ENCODE data around the gene STXBP4. TPM values are rescaled to one million over a fixed set of nuclear protein-coding genes. Genes with fewer than 3 reads are reported as not detected.

The STXBP4 gene
- total RNA-seq, 1 experiment from 2014 or later = 12.0 TPM

DNA sequence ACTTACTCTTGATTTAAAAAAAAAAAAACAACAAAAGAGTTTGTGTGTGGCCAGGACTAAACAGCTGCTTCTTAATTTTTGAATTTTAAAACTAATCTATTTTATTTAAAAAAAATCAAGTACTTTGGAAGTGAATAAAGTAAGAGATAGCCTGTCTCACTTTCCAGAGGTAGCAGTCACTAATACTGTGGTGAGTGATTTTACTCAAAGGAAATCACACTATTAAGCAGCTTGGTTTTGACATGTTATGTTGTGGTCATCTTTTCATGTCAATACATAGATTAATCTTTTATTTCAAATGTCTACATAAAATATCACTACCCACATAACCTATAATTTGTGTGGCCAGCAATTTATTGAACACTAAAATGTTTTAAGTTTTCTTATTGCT, 194.0 kb downstream of the STXBP4 start:
- Histone ChIP-seq H3K27ac (no peak overlapping the region), H3K4me3 (no peak overlapping the region), H3K9me2 (ENCODE audit: insufficient read depth) (0 out of 2 replicates have a peak, but pooled peaks cover 7% of the 10 kb centered on the region), H2AFZ (no peak overlapping the region), H3K9me3 (ENCODE audit: insufficient read depth, low read depth) (no peaks in the 10 kb centered on the region), H3K4me2 (no peak overlapping the region), H3K4me1 (replicated peaks; ENCODE audit: insufficient read depth) (peaks cover 12% of the 10 kb centered on the region; the same call in 1 of the 2 replicates), H4K20me1 (ENCODE audit: insufficient read depth) (no peaks in the 10 kb centered on the region), H3K27me3 (ENCODE audit: insufficient read depth, low read depth) (no peaks in the 10 kb centered on the region), H3K36me3 (ENCODE audit: low read depth) (no peaks in the 10 kb centered on the region), H3F3A (ENCODE audit: insufficient read depth, low read depth) (0 out of 2 replicates have a peak, but pooled peaks cover 9% of the 10 kb centered on the region), H3K79me2 (ENCODE audit: low read depth) (no peaks in the 10 kb centered on the region)
- intact Hi-C loops (cut with micrococcal nuclease; ENCODE audit: unreplicated experiment) = no loop called here
- no TSS peak for BruUV-seq (replicated peaks)
- DNase-seq = no peak
- ChIA-PET POLR2A (ENCODE audit: unreplicated experiment) (no interaction called here), CTCF (no interaction called here)
- no peak for TF ChIP-seq EZH2 (IDR thresholded peaks at IDR 0.05; ENCODE audit: low read depth)
- TF ChIP-seq, protein P1, sequence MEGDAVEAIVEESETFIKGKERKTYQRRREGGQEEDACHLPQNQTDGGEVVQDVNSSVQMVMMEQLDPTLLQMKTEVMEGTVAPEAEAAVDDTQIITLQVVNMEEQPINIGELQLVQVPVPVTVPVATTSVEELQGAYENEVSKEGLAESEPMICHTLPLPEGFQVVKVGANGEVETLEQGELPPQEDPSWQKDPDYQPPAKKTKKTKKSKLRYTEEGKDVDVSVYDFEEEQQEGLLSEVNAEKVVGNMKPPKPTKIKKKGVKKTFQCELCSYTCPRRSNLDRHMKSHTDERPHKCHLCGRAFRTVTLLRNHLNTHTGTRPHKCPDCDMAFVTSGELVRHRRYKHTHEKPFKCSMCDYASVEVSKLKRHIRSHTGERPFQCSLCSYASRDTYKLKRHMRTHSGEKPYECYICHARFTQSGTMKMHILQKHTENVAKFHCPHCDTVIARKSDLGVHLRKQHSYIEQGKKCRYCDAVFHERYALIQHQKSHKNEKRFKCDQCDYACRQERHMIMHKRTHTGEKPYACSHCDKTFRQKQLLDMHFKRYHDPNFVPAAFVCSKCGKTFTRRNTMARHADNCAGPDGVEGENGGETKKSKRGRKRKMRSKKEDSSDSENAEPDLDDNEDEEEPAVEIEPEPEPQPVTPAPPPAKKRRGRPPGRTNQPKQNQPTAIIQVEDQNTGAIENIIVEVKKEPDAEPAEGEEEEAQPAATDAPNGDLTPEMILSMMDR (conservative IDR thresholded peaks at IDR 0.05) = no peak

DNA sequence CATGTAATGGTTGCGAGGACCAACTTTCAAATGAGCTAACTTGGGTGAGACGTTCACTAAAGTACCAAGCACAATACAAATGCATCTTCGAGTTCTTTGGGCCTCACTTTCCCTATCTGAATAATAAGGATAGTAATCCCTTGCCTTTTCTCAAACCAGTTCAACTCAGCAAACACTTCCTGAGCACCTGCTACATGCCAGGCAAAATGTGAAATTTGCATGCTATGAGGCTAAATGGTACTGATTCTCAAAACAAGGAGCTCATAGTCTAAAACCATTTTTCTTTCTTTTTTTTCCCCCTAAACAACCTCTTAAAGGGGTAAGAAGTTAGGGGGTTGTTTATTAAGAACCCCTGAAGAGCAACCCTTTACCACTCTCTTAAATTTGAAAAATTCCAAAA, 194.8 kb downstream of the STXBP4 start:
- no TSS peak for BruUV-seq (replicated peaks)
- ChIA-PET POLR2A (ENCODE audit: unreplicated experiment) (no interaction called here), CTCF (no interaction called here)
- Histone ChIP-seq H3K4me3 (no peak overlapping the region), H3K27me3 (ENCODE audit: insufficient read depth, low read depth) (no peaks in the 10 kb centered on the region), H3K9me3 (ENCODE audit: insufficient read depth, low read depth) (no peaks in the 10 kb centered on the region), H2AFZ (no peak overlapping the region), H4K20me1 (ENCODE audit: insufficient read depth) (no peaks in the 10 kb centered on the region), H3F3A (ENCODE audit: insufficient read depth, low read depth) (0 out of 2 replicates have a peak, but pooled peaks cover 9% of the 10 kb centered on the region), H3K36me3 (ENCODE audit: low read depth) (no peaks in the 10 kb centered on the region), H3K27ac (no peak overlapping the region), H3K4me2 (no peak overlapping the region), H3K9me2 (ENCODE audit: insufficient read depth) (0 out of 2 replicates have a peak, but pooled peaks cover 3% of the 10 kb centered on the region), H3K4me1 (replicated peaks; ENCODE audit: insufficient read depth) (peaks cover 12% of the 10 kb centered on the region; the same call in 1 of the 2 replicates), H3K79me2 (ENCODE audit: low read depth) (no peaks in the 10 kb centered on the region)
- DNase-seq = no peak
- TF ChIP-seq, protein P1 (conservative IDR thresholded peaks at IDR 0.05) = no peak
- no peak for TF ChIP-seq EZH2 (IDR thresholded peaks at IDR 0.05; ENCODE audit: low read depth)
- intact Hi-C loops (cut with micrococcal nuclease; ENCODE audit: unreplicated experiment) = no loop called here

DNA sequence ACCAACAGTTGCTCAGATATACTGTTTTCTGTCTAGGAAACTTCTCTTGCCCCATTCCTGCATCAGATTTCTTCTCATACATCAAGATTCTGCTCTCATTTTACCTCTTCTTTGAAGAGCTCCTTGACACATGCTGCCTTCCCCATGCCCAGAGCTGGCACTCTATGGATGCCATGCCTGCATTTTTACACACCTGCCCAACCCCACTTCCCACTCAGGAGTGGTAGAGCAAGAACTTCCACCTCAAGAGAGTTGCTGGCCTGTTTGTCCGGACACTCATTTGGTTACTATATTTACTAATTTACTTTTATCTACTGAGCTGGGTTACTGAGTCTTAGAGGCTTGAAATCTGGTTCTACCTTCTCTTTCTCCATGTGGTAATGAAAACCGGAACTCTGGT, 197.9 kb downstream of the STXBP4 start:
- H3K9me2 ChIP-seq (ENCODE audit: insufficient read depth) = 0 out of 2 replicates have a peak, but pooled peaks cover 3% of the 10 kb centered on the region
- H3K27ac ChIP-seq = no peak overlapping the region
- no peaks in the 10 kb centered on the region for H3K9me3 ChIP-seq (ENCODE audit: insufficient read depth, low read depth)
- no peaks in the 10 kb centered on the region for H3K79me2 ChIP-seq (ENCODE audit: low read depth)
- no peak overlapping the region for H2AFZ ChIP-seq
- intact Hi-C loops (cut with micrococcal nuclease; ENCODE audit: unreplicated experiment) = no loop called here
- no peaks in the 10 kb centered on the region for H3K36me3 ChIP-seq (ENCODE audit: low read depth)
- H4K20me1 ChIP-seq (ENCODE audit: insufficient read depth) = no peaks in the 10 kb centered on the region
- no peaks in the 10 kb centered on the region for H3K27me3 ChIP-seq (ENCODE audit: insufficient read depth, low read depth)
- H3K4me2 ChIP-seq = no peak overlapping the region
- DNase-seq = no peak
- CTCF ChIA-PET = no interaction called here
- peaks cover 12% of the 10 kb centered on the region; the same call in 1 of the 2 replicates for H3K4me1 ChIP-seq (replicated peaks; ENCODE audit: insufficient read depth)
- H3K4me3 ChIP-seq = no peak overlapping the region
- 0 out of 2 replicates have a peak, but pooled peaks cover 9% of the 10 kb centered on the region for H3F3A ChIP-seq (ENCODE audit: insufficient read depth, low read depth)
- no TSS peak for BruUV-seq (replicated peaks)
- POLR2A ChIA-PET (ENCODE audit: unreplicated experiment) = interaction anchor here (0.7 kb wide), 1 partner anchor 265 kb away, joined by 3 read pairs; no protein-coding TSS in a partner anchor
- TF ChIP-seq, protein P1 (conservative IDR thresholded peaks at IDR 0.05) = no peak
- TF ChIP-seq EZH2 (IDR thresholded peaks at IDR 0.05; ENCODE audit: low read depth) = no peak
